Measurements from ENCODE around the gene TSPOAP1. TPM values are rescaled to one million over a fixed set of nuclear protein-coding genes. Genes with fewer than 3 reads are reported as not detected.

Gene TSPOAP1
- total RNA-seq, 1 donor from 2014 or later, result 0.79 TPM

DNA sequence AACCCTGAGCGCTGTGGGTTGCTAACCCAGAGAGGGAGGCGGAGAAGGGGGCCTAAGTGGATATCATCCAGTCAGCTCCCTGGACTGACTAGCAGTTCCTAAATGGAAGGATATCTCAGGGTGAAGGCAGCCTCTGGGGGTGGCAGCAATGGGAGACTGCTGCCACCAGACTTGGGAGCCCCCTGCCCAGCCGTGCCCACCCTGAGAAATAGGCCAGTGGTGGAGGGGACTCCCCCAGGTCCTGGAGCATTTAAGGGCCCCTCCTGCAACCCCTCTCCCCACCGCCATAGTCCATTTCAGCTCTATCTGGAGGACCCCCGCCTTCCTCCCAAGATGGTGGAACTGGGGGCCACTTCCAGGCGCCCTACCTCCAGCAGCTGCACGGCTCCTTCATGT is 8.4 kb downstream of the TSPOAP1 start:
- FAIRE-seq, result no peak
- no peak overlapping the region for H3K27ac Mint-ChIP-seq (ENCODE audit: unreplicated experiment)

DNA sequence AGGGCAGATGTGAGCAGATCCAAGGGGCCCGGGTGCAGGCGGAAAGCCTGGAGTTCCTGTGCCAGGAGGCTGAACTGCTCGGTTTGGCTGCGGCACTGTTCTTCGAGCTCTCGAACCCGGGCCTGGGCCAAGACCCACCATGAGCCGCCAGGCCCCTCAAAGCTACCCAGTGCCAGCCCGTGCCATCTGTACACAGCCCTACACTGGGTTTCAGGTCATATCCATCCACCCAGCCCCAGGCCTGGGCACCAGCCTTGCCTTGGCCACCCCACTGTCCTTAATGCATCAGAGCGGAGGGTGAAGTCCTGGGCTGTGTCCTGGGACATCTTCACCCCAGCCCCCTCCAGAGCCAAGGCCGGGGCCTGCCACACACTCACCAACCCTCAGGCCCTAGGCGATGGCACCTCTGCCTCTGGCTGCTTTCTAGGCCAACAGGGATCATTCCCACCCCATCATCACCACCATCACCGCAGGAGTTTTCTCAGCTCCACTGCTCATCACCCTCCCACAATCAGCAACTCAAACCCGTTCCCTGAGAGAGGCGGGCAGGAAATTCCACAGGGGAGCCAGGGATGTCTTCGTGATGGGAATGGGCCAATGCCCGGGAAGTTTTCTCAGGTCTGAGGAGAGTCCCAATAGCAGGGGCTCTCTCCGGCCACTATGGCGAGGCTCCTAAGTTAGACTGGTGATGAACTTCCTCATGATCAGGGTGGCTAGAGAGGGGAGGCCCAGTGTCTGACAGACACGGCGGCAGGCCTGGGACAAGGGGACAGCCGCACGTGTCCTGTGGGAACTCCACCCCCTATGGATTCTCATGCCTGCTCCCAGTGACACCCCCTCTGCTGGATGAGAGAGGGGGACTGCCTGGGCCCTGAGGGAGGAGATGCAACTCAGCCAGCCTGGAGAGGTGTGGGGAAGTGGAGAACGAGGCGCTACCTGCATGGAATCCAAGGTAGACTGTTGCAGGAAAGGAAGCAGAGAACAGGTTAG is 9.1 kb downstream of the TSPOAP1 start:
- no peaks in the 10 kb centered on the region for H3K27me3 ChIP-seq (ENCODE audit: insufficient read depth, low read length)
- H3K27me3 Mint-ChIP-seq (ENCODE audit: low read depth, unreplicated experiment), result peaks cover 38% of the 10 kb centered on the region
- FAIRE-seq (no peak), DNase-seq (ENCODE audit: low read depth) (no peak)
- H3K36me3 Mint-ChIP-seq (ENCODE audit: low read depth, unreplicated experiment), result peaks cover 3% of the 10 kb centered on the region
- no peaks in the 10 kb centered on the region for H3K79me2 ChIP-seq (ENCODE audit: insufficient read depth, low read length)
- no peak overlapping the region for H3K4me2 ChIP-seq (ENCODE audit: low read length)
- no peak overlapping the region for H3K9ac ChIP-seq (ENCODE audit: low read length)
- H3K36me3 ChIP-seq (ENCODE audit: insufficient read depth, low read length), result no peaks in the 10 kb centered on the region
- no peak overlapping the region for H2AFZ ChIP-seq (ENCODE audit: low read depth, low read length)
- H3K4me3 Mint-ChIP-seq (ENCODE audit: unreplicated experiment), result no peak overlapping the region
- no peaks in the 10 kb centered on the region for H3K9me3 ChIP-seq (ENCODE audit: insufficient read depth, low read depth, low read length)
- no peaks in the 10 kb centered on the region for H3K4me1 Mint-ChIP-seq (ENCODE audit: low read depth, unreplicated experiment)
- no peaks in the 10 kb centered on the region for H4K20me1 ChIP-seq (ENCODE audit: insufficient read depth, low read length)
- TF ChIP-seq, protein P1, sequence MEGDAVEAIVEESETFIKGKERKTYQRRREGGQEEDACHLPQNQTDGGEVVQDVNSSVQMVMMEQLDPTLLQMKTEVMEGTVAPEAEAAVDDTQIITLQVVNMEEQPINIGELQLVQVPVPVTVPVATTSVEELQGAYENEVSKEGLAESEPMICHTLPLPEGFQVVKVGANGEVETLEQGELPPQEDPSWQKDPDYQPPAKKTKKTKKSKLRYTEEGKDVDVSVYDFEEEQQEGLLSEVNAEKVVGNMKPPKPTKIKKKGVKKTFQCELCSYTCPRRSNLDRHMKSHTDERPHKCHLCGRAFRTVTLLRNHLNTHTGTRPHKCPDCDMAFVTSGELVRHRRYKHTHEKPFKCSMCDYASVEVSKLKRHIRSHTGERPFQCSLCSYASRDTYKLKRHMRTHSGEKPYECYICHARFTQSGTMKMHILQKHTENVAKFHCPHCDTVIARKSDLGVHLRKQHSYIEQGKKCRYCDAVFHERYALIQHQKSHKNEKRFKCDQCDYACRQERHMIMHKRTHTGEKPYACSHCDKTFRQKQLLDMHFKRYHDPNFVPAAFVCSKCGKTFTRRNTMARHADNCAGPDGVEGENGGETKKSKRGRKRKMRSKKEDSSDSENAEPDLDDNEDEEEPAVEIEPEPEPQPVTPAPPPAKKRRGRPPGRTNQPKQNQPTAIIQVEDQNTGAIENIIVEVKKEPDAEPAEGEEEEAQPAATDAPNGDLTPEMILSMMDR (IDR thresholded peaks at IDR 0.05; ENCODE audit: insufficient read depth, low read depth, low read length), result no peak
- no peak for TF ChIP-seq EZH2 (IDR thresholded peaks at IDR 0.05; ENCODE audit: insufficient read depth, low read length)
- H3K9me3 Mint-ChIP-seq (ENCODE audit: unreplicated experiment), result no peaks in the 10 kb centered on the region
- no peak overlapping the region for H3K27ac ChIP-seq (ENCODE audit: low read depth, low read length)
- no peak overlapping the region for H3K4me3 ChIP-seq (ENCODE audit: insufficient read depth, low read depth, low read length)
- H3K27ac Mint-ChIP-seq (ENCODE audit: unreplicated experiment), result peak overlapping the region; percentile 41
- H3K4me1 ChIP-seq (ENCODE audit: insufficient read depth, low read length), result peaks cover 6% of the 10 kb centered on the region

More for the DNA sequence above, 8.4 kb downstream of the TSPOAP1 start:
- Mint-ChIP-seq H3K27me3 (ENCODE audit: low read depth, unreplicated experiment) (peaks cover 41% of the 10 kb centered on the region), H3K36me3 (ENCODE audit: low read depth, unreplicated experiment) (peaks cover 3% of the 10 kb centered on the region), H3K9me3 (ENCODE audit: unreplicated experiment) (no peaks in the 10 kb centered on the region), H3K4me3 (ENCODE audit: unreplicated experiment) (no peak overlapping the region), H3K4me1 (ENCODE audit: low read depth, unreplicated experiment) (no peaks in the 10 kb centered on the region)
- Histone ChIP-seq H3K36me3 (ENCODE audit: insufficient read depth, low read length) (no peaks in the 10 kb centered on the region), H2AFZ (ENCODE audit: low read depth, low read length) (no peak overlapping the region), H4K20me1 (ENCODE audit: insufficient read depth, low read length) (no peaks in the 10 kb centered on the region), H3K9me3 (ENCODE audit: insufficient read depth, low read depth, low read length) (no peaks in the 10 kb centered on the region), H3K9ac (ENCODE audit: low read length) (no peak overlapping the region), H3K4me2 (ENCODE audit: low read length) (no peak overlapping the region), H3K27me3 (ENCODE audit: insufficient read depth, low read length) (peaks cover 4% of the 10 kb centered on the region), H3K79me2 (ENCODE audit: insufficient read depth, low read length) (no peaks in the 10 kb centered on the region), H3K27ac (ENCODE audit: low read depth, low read length) (no peak overlapping the region), H3K4me1 (ENCODE audit: insufficient read depth, low read length) (peaks cover 11% of the 10 kb centered on the region), H3K4me3 (ENCODE audit: insufficient read depth, low read depth, low read length) (no peak overlapping the region)
- no peak for DNase-seq (ENCODE audit: low read depth)
- TF ChIP-seq, protein P1 (IDR thresholded peaks at IDR 0.05; ENCODE audit: insufficient read depth, low read depth, low read length), result no peak
- TF ChIP-seq EZH2 (IDR thresholded peaks at IDR 0.05; ENCODE audit: insufficient read depth, low read length), result no peak
